H9 (cell line): ENCODE results near the gene GYS1. TPM values are rescaled to one million over a fixed set of nuclear protein-coding genes. Genes with fewer than 3 reads are reported as not detected.

ENCODE experiments used
- DNase-seq: peaks from one replicate; pipeline ENCODE4 v3.0.0-alpha.2; 2017
- H2AFZ ChIP-seq: one replicate; pipeline ENCODE4 v1.6.1; 2013; ENCODE audit warnings: mild to moderate bottlenecking, low read length, control low read depth, moderate library complexity
- H2AK5ac ChIP-seq: 2 replicates; pipeline ENCODE4 v1.6.1; 2013; ENCODE audit warnings: low read length, control low read depth, mixed read lengths; ENCODE audit not compliant: insufficient read length
- H2BK120ac ChIP-seq: one replicate; pipeline ENCODE4 v1.6.1; 2013; ENCODE audit warnings: low read depth, mild to moderate bottlenecking, low read length, control low read depth, inconsistent platforms; ENCODE audit not compliant: poor library complexity, severe bottlenecking
- H2BK12ac ChIP-seq: 2 replicates; pipeline ENCODE4 v1.6.1; 2013; ENCODE audit warnings: low read length, control low read depth, mixed read lengths, low read depth; ENCODE audit not compliant: insufficient read length
- H2BK15ac ChIP-seq: 2 replicates; pipeline ENCODE4 v1.6.1; 2013; ENCODE audit warnings: low read depth, low read length, control low read depth
- H2BK20ac ChIP-seq: one replicate; pipeline ENCODE4 v1.6.1; 2013; ENCODE audit warnings: low read depth, mild to moderate bottlenecking, low read length, control low read depth, inconsistent platforms; ENCODE audit not compliant: poor library complexity, severe bottlenecking
- H2BK5ac ChIP-seq: 2 replicates; pipeline ENCODE4 v1.6.1; 2013; ENCODE audit warnings: low read length, control low read depth, mixed read lengths; ENCODE audit not compliant: insufficient read length
- H3K14ac ChIP-seq: 2 replicates; pipeline ENCODE4 v1.6.1; 2013; ENCODE audit warnings: low read length, control low read depth; ENCODE audit not compliant: insufficient read depth
- H3K18ac ChIP-seq: 2 replicates; pipeline ENCODE4 v1.6.1; 2013; ENCODE audit warnings: low read depth, mild to moderate bottlenecking, mixed read lengths, low read length, control low read depth; ENCODE audit not compliant: insufficient read length
- H3K23ac ChIP-seq: 2 replicates; pipeline ENCODE4 v1.6.1; 2013; ENCODE audit warnings: low read length, control low read depth, mixed read lengths, low read depth; ENCODE audit not compliant: insufficient read length
- H3K23me2 ChIP-seq: 2 replicates; pipeline ENCODE4 v1.6.1; 2013; ENCODE audit warnings: low read depth, mild to moderate bottlenecking, mixed read lengths, low read length, control low read depth; ENCODE audit not compliant: insufficient read length, poor library complexity, severe bottlenecking
- H3K27ac ChIP-seq: 2 replicates; pipeline ENCODE4 v1.5.1; 2013; ENCODE audit warnings: low read length, control low read depth, mixed read lengths, low read depth; ENCODE audit not compliant: insufficient read length
- H3K27me3 ChIP-seq: 2 replicates; pipeline ENCODE4 v1.6.1; 2013; ENCODE audit warnings: low read length, control low read depth, inconsistent platforms; ENCODE audit not compliant: insufficient read depth
- H3K4ac ChIP-seq: 2 replicates; pipeline ENCODE4 v1.6.1; 2013; ENCODE audit warnings: low read depth, mild to moderate bottlenecking, control low read depth, inconsistent platforms, low read length, moderate library complexity
- H3K4me1 ChIP-seq: 2 replicates; pipeline ENCODE4 v1.6.1; 2013; ENCODE audit warnings: low read length, control low read depth, inconsistent platforms; ENCODE audit not compliant: insufficient read depth
- H3K4me2 ChIP-seq: 2 replicates; pipeline ENCODE4 v1.6.1; 2013; ENCODE audit warnings: low read length, control low read depth, mixed read lengths; ENCODE audit not compliant: insufficient read length, insufficient read depth
- H3K56ac ChIP-seq: 2 replicates; pipeline ENCODE4 v1.6.1; 2013; ENCODE audit warnings: low read depth, mild to moderate bottlenecking, mixed read lengths, low read length, control low read depth; ENCODE audit not compliant: insufficient read length
- H3K79me1 ChIP-seq: 2 replicates; pipeline ENCODE4 v1.6.1; 2013; ENCODE audit warnings: low read depth, mild to moderate bottlenecking, moderate library complexity, low read length, control low read depth, inconsistent platforms; ENCODE audit not compliant: insufficient read depth, poor library complexity, severe bottlenecking
- H3K79me2 ChIP-seq: 2 replicates; pipeline ENCODE4 v1.6.1; 2013; ENCODE audit warnings: low read length, control low read depth, inconsistent platforms; ENCODE audit not compliant: insufficient read depth
- H3K9ac ChIP-seq: 2 replicates; pipeline ENCODE4 v1.6.1; 2013; ENCODE audit warnings: low read length, control low read depth, mixed read lengths; ENCODE audit not compliant: insufficient read length; ENCODE audit errors: extremely low read depth
- H3K9me3 ChIP-seq: one replicate; pipeline ENCODE4 v1.6.1; 2013; ENCODE audit warnings: low read depth, low read length, inconsistent platforms; ENCODE audit not compliant: control insufficient read depth
- H3T11ph ChIP-seq: one replicate; pipeline ENCODE4 v1.6.1; 2013; ENCODE audit warnings: mild to moderate bottlenecking, low read length, control low read depth, inconsistent platforms
- H4K20me1 ChIP-seq: one replicate; pipeline ENCODE4 v1.6.1; 2013; ENCODE audit not compliant: control insufficient read depth, insufficient read length, insufficient read depth
- H4K5ac ChIP-seq: 2 replicates; pipeline ENCODE4 v1.6.1; 2013; ENCODE audit warnings: low read depth, mild to moderate bottlenecking, mixed read lengths, low read length, control low read depth; ENCODE audit not compliant: insufficient read length
- H4K8ac ChIP-seq: replicated peaks from 2 replicates; pipeline ENCODE4 v1.6.1; 2013; ENCODE audit warnings: low read length, control low read depth, mixed read lengths, low read depth; ENCODE audit not compliant: insufficient read length
- H4K91ac ChIP-seq: 2 replicates; pipeline ENCODE4 v1.6.1; 2013; ENCODE audit warnings: low read depth, mild to moderate bottlenecking, moderate library complexity, mixed read lengths, low read length, control low read depth; ENCODE audit not compliant: insufficient read length
- H3K27ac Mint-ChIP-seq, 3 experiments: 2 replicates in 2 of 3; 3 replicates in 1 of 3; pipeline ENCODE4 v1.8.0; 2020 to 2021; ENCODE audit warnings: mixed read lengths in 3 of 3, mild to moderate bottlenecking in 1 of 3, moderate library complexity in 1 of 3
- H3K27me3 Mint-ChIP-seq: 2 replicates; pipeline ENCODE4 v1.8.0; 2021; ENCODE audit warnings: low read depth, mild to moderate bottlenecking, moderate library complexity, mixed read lengths
- H3K36me3 Mint-ChIP-seq, 3 experiments: 2 replicates in 2 of 3; 3 replicates in 1 of 3; pipeline ENCODE4 v1.8.0; 2020 to 2021; ENCODE audit warnings: low read depth in 3 of 3, mixed read lengths in 3 of 3; ENCODE audit not compliant: insufficient read depth in 1 of 3
- H3K4me1 Mint-ChIP-seq, 2 experiments: 2 replicates each; pipeline ENCODE4 v1.8.0; 2020; ENCODE audit warnings: mixed read lengths in 2 of 2
- H3K4me3 Mint-ChIP-seq, 2 experiments: 2 replicates in 1 of 2; 3 replicates in 1 of 2; pipeline ENCODE4 v1.8.0; 2020 to 2021; ENCODE audit warnings: mild to moderate bottlenecking in 2 of 2, mixed read lengths in 2 of 2, moderate library complexity in 1 of 2
- H3K9me3 Mint-ChIP-seq, 2 experiments: 2 replicates in 1 of 2; 3 replicates in 1 of 2; pipeline ENCODE4 v1.8.0; 2020; ENCODE audit warnings: mild to moderate bottlenecking in 2 of 2, mixed read lengths in 2 of 2, moderate library complexity in 1 of 2
- WGBS: extraction: QIAGEN DNeasy Blood & Tissue Kit; methylation state at CpG from one replicate; pipeline ENCODE4 v1.1.7; 2013; ENCODE audit warnings: missing lambda C conversion rate, low lambda C conversion rate, mixed read lengths; ENCODE audit not compliant: insufficient read length; ENCODE audit errors: extremely low coverage; 5-methylcytosine and 5-hydroxymethylcytosine counted together
- total RNA-seq: library from RNA; stranded (reverse); gene quantifications from 2 replicates; pipeline ENCODE4 v1.2.1, GENCODE V29; 2021
- TF ChIP-seq, protein P1 (sequence below): fragments of 200-600 bp; sonication (generic); conservative IDR thresholded peaks from 3 replicates; pipeline ENCODE4 v1.8.0; 2021; ENCODE audit warnings: antibody characterized with exemption, mild to moderate bottlenecking

Gene GYS1
- total RNA-seq, 1 experiment from 2014 or later: 44.3 TPM

DNA sequence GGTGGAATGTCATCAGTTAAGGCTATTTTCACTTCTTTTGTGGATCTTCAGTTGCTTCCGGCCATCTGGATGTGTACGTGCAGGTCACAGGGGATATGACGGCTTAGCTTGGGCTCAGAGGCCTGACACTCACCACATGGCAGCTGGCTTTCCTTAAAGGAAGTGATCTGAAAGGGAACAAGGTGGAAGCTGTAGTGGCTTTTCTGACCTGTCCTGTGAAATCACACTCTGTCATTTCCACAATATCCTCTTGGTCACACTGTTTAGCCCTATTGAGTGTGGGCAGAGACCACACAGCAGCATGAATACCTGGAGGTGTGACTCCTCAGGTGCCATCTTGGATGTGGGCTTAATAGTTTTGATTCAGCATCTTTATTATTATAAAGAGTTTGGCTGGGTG is 43.0 kb downstream of the GYS1 start:
- H3K36me3 Mint-ChIP-seq: peaks cover 0 to 1% (median under 1%) of the 10 kb centered on the region in 3 experiments; a peak in 2 of 7 replicates

More for the DNA sequence above, 43.0 kb downstream of the GYS1 start:
- H3K4me1 Mint-ChIP-seq: peaks cover 2 to 3% of the 10 kb centered on the region in 2 experiments
- H2BK120ac ChIP-seq: no peak overlapping the region
- no peak overlapping the region for H2BK12ac ChIP-seq
- no peak overlapping the region for H2BK15ac ChIP-seq
- no peak overlapping the region for H2AK5ac ChIP-seq
- no peak overlapping the region for H3K4ac ChIP-seq
- no peak overlapping the region for H3K9ac ChIP-seq
- no peak overlapping the region for H3K4me2 ChIP-seq
- H3K4me1 ChIP-seq: no peaks in the 10 kb centered on the region
- H2BK5ac ChIP-seq: no peak overlapping the region
- no peak overlapping the region for H3K23ac ChIP-seq
- no peaks in the 10 kb centered on the region for H3K79me2 ChIP-seq
- no peak overlapping the region for H2AFZ ChIP-seq
- H3T11ph ChIP-seq: no peak overlapping the region
- H3K14ac ChIP-seq: no peak overlapping the region
- peaks cover 3% of the 10 kb centered on the region for H3K23me2 ChIP-seq
- no peak overlapping the region for H2BK20ac ChIP-seq
- H3K79me1 ChIP-seq: no peaks in the 10 kb centered on the region
- TF ChIP-seq, protein P1, sequence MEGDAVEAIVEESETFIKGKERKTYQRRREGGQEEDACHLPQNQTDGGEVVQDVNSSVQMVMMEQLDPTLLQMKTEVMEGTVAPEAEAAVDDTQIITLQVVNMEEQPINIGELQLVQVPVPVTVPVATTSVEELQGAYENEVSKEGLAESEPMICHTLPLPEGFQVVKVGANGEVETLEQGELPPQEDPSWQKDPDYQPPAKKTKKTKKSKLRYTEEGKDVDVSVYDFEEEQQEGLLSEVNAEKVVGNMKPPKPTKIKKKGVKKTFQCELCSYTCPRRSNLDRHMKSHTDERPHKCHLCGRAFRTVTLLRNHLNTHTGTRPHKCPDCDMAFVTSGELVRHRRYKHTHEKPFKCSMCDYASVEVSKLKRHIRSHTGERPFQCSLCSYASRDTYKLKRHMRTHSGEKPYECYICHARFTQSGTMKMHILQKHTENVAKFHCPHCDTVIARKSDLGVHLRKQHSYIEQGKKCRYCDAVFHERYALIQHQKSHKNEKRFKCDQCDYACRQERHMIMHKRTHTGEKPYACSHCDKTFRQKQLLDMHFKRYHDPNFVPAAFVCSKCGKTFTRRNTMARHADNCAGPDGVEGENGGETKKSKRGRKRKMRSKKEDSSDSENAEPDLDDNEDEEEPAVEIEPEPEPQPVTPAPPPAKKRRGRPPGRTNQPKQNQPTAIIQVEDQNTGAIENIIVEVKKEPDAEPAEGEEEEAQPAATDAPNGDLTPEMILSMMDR: no peak
- H4K91ac ChIP-seq: no peak overlapping the region
- no peak overlapping the region for H4K8ac ChIP-seq
- H3K27ac Mint-ChIP-seq: no peak overlapping the region
- H4K20me1 ChIP-seq: no peaks in the 10 kb centered on the region
- H3K18ac ChIP-seq: no peak overlapping the region
- H3K27ac ChIP-seq: no peak overlapping the region
- no peak overlapping the region for H3K4me3 Mint-ChIP-seq
- H3K56ac ChIP-seq: no peak overlapping the region
- H3K27me3 ChIP-seq: no peaks in the 10 kb centered on the region
- H3K27me3 Mint-ChIP-seq: peaks cover 13% of the 10 kb centered on the region
- H4K5ac ChIP-seq: no peak overlapping the region
- H3K9me3 Mint-ChIP-seq: no peaks in the 10 kb centered on the region; a peak in 2 of 5 replicates
- no peaks in the 10 kb centered on the region for H3K9me3 ChIP-seq
- WGBS: no CpG with 5 or more reads among the region's 3 CpGs
- no peak for DNase-seq
